Fibroblast of the conjunctiva (primary cell): ENCODE measurements around the gene RINL.
"Not testable (repeated sequence)": the region's sequence is repeated elsewhere in the genome, so short reads cannot be mapped to it uniquely, and the experiment has no call there.

Experiments used
- DNase-seq: peaks from one replicate; pipeline ENCODE4 v3.0.0-alpha.2; 2010; ENCODE audit warnings: low read depth

RINL gene

DNA sequence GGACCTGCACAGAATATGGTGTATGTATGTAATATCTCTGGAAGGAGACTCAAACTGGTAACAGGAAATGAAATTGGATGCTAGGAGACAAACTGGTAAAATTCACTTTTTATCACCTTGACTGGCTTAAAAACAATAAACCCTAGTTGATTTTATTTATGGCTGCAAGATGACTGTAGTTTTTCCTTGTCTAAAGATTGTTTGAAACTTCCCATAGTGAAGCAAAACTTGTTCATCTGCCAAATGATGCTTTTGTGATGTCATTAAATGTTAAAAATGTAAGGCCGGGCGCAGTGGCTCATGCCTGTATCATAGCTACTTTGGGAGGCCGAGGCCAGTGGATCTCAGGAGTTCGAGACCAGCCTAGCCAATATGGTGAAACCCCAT, 44.0 kb downstream of the RINL start:
- no peak for DNase-seq

DNA sequence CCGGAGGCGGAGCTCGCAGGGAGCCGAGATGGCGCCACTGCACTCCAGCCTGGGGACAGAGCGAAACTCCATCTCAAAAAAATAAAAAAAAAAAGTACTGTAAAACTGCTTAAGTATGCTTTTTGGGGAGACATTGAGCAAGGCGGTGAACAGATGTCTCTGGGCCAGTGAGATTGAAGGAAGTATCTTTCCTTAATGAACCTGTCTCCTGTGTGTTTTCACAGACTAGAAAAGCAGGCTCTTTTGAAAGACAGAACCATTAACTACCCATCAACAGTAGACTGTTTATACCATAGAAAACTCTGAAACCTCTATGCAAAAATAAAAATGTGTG, 45.0 kb downstream of the RINL start:
- no peak for DNase-seq

DNA sequence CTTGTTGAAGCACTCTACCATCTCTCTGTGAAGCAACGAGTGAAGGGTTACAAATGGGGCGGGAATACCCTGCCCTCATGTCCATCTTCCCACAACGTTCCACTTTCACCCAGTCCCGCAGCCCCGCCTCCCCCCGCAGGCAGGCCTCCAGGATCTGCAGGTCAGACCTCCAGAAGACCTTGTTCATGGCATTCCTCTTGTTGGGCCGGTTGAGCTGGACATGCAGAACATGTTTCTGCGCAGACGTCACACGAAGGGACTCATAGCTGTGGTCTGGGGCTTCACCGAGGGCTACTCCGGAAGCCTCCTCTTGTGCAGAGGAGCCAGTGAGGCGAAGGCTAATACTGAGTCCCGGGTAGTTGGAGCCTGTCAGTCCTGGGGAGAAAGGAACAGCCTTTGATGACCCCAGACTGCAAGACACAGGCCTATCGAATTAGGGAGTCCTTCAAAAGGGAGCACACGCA, 46.9 kb downstream of the RINL start:
- peak; percentile 73 for DNase-seq

DNA sequence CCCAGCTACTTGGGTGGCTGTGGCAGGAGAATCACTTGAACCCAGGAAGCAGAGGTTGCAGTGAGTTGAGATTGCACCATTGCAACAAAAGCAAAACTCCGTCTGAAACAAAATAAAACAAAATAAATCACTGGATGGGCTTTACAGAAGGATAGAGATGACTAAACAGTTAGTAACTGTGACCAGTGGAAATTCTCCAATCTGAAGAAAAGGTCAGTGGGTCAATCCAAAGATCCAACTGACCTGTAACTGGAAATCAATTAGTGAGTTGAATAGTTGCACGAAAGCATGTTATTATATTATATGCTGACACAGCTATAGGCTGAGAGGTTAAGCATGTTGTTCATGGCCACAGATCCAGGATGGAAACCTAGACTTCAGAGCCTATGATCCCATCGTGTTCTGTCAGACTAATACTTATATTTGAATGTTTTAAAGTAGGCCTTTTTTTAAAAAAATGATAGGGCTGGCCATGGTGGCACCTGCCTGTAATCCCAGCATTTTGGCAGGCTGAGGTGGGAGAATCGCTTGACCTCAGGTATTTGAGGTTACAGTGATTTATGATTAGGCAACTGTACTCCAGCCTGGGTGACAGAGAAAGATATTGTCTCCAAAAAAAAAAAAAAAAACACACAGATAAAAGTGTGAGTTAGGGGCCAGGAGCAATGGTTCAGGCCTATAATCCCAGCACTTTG, 47.9 kb downstream of the RINL start:
- DNase-seq: no peak

DNA sequence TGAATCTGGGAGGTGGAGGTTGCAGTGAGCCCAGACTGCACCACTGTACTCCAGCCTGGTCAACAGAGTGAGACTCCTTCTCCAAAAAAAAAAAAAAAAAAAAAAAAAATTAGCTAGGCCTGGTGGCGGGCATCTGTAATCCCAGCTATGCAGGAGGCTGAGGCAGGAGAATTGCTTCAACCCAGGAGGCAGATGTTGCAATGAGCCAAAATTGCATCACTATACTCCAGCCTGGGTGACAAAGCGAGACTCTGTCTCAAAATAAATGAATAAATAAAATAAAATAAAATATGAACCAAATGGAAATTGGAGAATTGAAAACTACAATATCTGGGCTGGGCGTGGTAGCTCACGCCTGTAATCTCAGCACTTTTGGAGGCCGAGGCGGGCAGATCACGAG, 48.9 kb downstream of the RINL start:
- DNase-seq: not testable (repeated sequence)

- DNase-seq: no peak
Measured at GRCh38 chr19:38826856-38827551, 51.1 kb downstream of the RINL start.

- DNase-seq: not testable (repeated sequence)
Measured at GRCh38 chr19:38825936-38826335, 52.1 kb downstream of the RINL start.

DNA sequence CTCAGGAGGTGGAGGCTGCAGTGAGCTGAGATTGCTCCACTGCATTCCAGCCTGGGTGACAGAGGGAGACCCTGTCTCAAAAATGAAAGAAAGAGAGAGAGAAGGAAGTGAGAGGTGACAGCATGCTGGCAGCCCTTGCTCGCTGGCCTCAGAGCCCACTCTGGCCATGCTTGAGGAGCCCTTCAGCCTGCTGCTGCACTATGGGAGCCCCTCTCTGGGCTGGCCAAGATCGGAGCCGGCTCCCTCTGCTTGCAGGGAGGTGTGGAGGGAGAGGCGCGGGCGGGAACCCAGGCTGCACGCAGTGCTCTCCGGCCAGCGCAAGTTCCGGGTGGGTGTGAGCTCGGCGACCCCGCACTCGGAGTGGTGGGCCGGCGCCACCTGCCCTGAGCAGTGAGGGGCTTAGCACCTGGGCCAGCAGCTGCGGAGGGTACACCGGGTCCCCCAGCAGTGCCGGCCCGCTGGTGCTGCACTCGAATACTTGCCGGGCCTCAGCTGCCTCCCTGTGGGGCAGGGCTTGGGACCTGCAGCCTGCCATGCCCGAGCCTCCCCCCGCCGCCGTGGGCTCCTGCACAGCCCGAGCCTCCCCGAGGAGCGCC, 56.7 kb downstream of the RINL start:
- DNase-seq: not testable (repeated sequence)

DNA sequence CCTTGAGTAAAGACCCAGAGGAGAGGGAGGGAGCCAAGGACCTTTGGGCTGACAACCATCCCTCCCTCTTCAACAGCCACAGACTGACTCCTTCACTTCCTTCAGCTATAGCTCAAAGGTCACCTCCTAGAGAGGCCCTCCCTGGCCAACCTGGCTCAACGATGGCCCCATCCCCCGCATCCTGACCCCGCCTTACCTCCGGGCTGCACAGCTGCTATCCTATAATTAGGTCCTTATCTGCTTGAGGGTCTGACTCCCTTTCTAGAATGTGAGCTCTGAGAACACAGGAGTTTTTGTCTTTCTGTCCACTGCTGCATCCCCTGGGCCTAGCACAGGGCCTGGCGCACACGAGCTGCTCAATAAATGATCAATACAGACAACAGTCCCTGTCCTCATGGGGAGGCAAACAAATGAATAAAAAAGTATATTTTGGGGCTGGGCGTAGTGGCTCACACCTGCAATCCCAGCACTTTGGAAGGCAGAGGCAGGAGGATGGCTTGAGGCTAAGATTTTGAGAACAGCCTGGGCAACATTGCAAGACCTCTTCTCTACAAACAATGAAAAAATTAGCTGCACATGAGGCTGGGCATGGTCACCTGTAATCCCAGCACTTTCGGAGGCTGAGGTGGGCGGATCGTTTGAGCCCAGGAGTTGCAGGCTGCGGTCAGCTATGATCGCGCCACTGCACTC, 58.7 kb downstream of the RINL start:
- no peak for DNase-seq
